Measurements from ENCODE around the gene PLXDC2.

DNA sequence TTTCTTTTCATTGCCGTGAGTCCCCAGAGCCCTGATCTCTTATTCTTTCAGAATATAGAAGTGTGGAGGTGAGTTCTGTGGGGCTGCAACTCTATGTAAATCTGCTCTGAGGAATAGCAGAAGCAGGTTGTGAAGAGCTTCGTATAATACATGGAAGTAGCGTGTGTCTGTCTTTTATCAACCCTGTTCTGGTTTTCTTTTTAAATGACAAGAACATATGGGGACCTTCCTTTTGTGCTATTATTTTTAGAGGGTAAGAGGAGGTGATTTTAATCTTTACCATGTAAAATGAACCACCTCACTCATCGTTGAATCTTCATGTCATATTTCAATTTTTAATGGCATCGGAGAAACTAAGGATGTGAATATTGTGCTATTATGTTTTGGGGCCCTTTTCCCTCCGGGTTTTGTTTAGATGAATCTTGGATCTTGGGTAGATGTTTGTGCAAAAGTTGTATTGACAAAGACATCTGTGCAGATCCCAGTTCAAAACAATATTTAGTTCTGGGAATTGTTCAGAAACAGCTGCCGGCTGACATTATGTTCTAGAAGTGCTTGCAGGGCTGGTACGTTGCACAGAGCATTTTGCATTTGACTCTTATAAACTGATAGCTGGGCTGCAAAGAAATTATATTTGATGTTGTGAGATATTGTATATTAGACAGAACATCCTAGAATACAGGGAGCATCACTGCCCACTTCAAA lies 46.7 kb downstream of the PLXDC2 start:
- TF ChIP-seq, protein P1, sequence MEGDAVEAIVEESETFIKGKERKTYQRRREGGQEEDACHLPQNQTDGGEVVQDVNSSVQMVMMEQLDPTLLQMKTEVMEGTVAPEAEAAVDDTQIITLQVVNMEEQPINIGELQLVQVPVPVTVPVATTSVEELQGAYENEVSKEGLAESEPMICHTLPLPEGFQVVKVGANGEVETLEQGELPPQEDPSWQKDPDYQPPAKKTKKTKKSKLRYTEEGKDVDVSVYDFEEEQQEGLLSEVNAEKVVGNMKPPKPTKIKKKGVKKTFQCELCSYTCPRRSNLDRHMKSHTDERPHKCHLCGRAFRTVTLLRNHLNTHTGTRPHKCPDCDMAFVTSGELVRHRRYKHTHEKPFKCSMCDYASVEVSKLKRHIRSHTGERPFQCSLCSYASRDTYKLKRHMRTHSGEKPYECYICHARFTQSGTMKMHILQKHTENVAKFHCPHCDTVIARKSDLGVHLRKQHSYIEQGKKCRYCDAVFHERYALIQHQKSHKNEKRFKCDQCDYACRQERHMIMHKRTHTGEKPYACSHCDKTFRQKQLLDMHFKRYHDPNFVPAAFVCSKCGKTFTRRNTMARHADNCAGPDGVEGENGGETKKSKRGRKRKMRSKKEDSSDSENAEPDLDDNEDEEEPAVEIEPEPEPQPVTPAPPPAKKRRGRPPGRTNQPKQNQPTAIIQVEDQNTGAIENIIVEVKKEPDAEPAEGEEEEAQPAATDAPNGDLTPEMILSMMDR (conservative IDR thresholded peaks at IDR 0.05; ENCODE audit: low read depth in 2 of 2), result no peak
- no peak for TF ChIP-seq POLR2AphosphoS5 (IDR thresholded peaks at IDR 0.05; ENCODE audit: low read depth)
- no peak for TF ChIP-seq EZH2 (IDR thresholded peaks at IDR 0.05; ENCODE audit: low read depth, unreplicated experiment)
- no peak for TF ChIP-seq EZH2phosphoT487 (IDR thresholded peaks at IDR 0.05; ENCODE audit: unreplicated experiment)
- no peak for TF ChIP-seq STAT1 (IDR thresholded peaks at IDR 0.05; ENCODE audit: unreplicated experiment)
- TF ChIP-seq CREB1 (CRISPR knock-in tag; IDR thresholded peaks at IDR 0.05; ENCODE audit: low read depth), result no peak
- TF ChIP-seq, protein P2, sequence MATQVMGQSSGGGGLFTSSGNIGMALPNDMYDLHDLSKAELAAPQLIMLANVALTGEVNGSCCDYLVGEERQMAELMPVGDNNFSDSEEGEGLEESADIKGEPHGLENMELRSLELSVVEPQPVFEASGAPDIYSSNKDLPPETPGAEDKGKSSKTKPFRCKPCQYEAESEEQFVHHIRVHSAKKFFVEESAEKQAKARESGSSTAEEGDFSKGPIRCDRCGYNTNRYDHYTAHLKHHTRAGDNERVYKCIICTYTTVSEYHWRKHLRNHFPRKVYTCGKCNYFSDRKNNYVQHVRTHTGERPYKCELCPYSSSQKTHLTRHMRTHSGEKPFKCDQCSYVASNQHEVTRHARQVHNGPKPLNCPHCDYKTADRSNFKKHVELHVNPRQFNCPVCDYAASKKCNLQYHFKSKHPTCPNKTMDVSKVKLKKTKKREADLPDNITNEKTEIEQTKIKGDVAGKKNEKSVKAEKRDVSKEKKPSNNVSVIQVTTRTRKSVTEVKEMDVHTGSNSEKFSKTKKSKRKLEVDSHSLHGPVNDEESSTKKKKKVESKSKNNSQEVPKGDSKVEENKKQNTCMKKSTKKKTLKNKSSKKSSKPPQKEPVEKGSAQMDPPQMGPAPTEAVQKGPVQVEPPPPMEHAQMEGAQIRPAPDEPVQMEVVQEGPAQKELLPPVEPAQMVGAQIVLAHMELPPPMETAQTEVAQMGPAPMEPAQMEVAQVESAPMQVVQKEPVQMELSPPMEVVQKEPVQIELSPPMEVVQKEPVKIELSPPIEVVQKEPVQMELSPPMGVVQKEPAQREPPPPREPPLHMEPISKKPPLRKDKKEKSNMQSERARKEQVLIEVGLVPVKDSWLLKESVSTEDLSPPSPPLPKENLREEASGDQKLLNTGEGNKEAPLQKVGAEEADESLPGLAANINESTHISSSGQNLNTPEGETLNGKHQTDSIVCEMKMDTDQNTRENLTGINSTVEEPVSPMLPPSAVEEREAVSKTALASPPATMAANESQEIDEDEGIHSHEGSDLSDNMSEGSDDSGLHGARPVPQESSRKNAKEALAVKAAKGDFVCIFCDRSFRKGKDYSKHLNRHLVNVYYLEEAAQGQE (IDR thresholded peaks at IDR 0.05; ENCODE audit: unreplicated experiment), result no peak
